Type B pancreatic cell (in vitro differentiated cells): ENCODE data around the gene RHAG. TPM values are rescaled to one million over a fixed set of nuclear protein-coding genes. Genes with fewer than 3 reads are reported as not detected.

Source experiments
- DNase-seq: peaks from one replicate; pipeline ENCODE4 v3.0.0; 2021; ENCODE audit warnings: mixed read lengths; ENCODE audit not compliant: unreplicated experiment; ENCODE audit errors: extremely low spot score
- H3K27ac Mint-ChIP-seq: 2 replicates; pipeline ENCODE4 v1.8.0; 2021; ENCODE audit warnings: mild to moderate bottlenecking, mixed read lengths
- H3K27me3 Mint-ChIP-seq: 2 replicates; pipeline ENCODE4 v1.8.0; 2021; ENCODE audit warnings: mixed read lengths
- H3K36me3 Mint-ChIP-seq: 2 replicates; pipeline ENCODE4 v1.8.0; 2021; ENCODE audit warnings: mixed read lengths
- H3K4me1 Mint-ChIP-seq: one replicate; pipeline ENCODE4 v1.8.0; 2021; ENCODE audit warnings: mixed read lengths; ENCODE audit not compliant: unreplicated experiment
- H3K4me3 Mint-ChIP-seq: 2 replicates; pipeline ENCODE4 v1.8.0; 2021; ENCODE audit warnings: mild to moderate bottlenecking, mixed read lengths
- H3K9me3 Mint-ChIP-seq: 2 replicates; pipeline ENCODE4 v1.8.0; 2021; ENCODE audit warnings: mixed read lengths
- total RNA-seq: library from RNA; stranded (reverse); gene quantifications from 2 replicates; pipeline ENCODE4 v1.2.1, GENCODE V29; 2021; ENCODE audit warnings: low replicate concordance
- TF ChIP-seq, protein P1 (sequence below): fragments of 200-600 bp; sonication (generic); conservative IDR thresholded peaks from 2 replicates; pipeline ENCODE4 v1.5.0; 2021; ENCODE audit warnings: antibody characterized with exemption, mild to moderate bottlenecking

Gene RHAG
- total RNA-seq, 1 donor from 2014 or later, result not detected

DNA sequence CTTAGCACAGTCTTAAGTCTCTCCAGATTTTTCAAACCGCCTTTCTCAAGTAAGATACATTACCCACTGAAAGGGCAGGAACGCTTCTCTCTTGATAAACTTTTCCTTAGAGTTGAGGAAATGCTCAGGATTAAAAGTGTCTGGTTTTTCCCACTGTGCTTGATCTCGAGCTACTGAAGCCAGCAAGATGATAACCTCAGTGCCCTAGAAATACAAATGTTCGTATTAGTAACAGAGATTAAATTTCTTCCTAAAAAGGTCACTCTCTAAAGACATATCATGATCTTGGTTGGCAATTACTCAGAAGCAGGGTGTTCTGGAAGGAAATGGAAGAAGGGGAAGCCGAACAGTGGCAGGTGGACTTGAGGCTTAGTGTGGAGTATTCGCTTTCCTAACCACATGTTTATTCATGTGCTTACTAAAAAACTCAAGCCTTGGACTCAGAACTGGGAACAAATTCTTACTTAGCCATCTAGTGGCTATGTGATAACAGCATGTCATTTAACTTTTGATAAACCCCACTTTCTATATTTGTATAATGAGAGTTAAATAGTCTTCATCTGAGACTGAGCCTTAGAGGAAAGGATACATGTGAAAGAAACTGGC lies 66.1 kb downstream of the RHAG start:
- H3K27ac Mint-ChIP-seq, result no peak overlapping the region
- no peaks in the 10 kb centered on the region for H3K4me1 Mint-ChIP-seq

DNA sequence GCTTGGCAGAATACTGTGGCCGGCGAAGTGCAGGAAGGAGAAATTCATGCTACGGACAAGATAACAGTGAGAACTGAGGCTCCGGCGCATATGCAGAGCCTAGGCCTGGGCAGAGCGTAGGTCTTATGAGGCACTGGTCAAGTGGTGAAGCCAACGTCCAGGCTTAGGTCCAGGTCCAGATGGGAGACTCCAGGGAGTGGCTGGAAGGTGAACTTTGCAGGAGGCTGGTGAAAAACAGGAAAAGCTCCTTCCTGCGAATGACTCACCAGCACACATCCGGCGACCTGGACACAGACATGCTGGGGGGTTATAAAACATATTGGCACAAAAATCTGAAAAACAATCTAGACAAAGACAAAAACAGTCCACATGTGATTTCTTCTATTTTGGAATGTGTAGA lies 70.8 kb downstream of the RHAG start:
- TF ChIP-seq, protein P1, sequence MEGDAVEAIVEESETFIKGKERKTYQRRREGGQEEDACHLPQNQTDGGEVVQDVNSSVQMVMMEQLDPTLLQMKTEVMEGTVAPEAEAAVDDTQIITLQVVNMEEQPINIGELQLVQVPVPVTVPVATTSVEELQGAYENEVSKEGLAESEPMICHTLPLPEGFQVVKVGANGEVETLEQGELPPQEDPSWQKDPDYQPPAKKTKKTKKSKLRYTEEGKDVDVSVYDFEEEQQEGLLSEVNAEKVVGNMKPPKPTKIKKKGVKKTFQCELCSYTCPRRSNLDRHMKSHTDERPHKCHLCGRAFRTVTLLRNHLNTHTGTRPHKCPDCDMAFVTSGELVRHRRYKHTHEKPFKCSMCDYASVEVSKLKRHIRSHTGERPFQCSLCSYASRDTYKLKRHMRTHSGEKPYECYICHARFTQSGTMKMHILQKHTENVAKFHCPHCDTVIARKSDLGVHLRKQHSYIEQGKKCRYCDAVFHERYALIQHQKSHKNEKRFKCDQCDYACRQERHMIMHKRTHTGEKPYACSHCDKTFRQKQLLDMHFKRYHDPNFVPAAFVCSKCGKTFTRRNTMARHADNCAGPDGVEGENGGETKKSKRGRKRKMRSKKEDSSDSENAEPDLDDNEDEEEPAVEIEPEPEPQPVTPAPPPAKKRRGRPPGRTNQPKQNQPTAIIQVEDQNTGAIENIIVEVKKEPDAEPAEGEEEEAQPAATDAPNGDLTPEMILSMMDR, result no peak
- Mint-ChIP-seq H3K4me3 (no peak overlapping the region), H3K36me3 (no peaks in the 10 kb centered on the region), H3K9me3 (peaks cover 4% of the 10 kb centered on the region), H3K27ac (no peak overlapping the region), H3K4me1 (no peaks in the 10 kb centered on the region), H3K27me3 (no peaks in the 10 kb centered on the region)
- no peak for DNase-seq

More for the DNA sequence above, 66.1 kb downstream of the RHAG start:
- DNase-seq, result no peak
- TF ChIP-seq, protein P1, result no peak
- Mint-ChIP-seq H3K36me3 (no peaks in the 10 kb centered on the region), H3K9me3 (no peaks in the 10 kb centered on the region), H3K4me3 (no peak overlapping the region), H3K27me3 (no peaks in the 10 kb centered on the region)

DNA sequence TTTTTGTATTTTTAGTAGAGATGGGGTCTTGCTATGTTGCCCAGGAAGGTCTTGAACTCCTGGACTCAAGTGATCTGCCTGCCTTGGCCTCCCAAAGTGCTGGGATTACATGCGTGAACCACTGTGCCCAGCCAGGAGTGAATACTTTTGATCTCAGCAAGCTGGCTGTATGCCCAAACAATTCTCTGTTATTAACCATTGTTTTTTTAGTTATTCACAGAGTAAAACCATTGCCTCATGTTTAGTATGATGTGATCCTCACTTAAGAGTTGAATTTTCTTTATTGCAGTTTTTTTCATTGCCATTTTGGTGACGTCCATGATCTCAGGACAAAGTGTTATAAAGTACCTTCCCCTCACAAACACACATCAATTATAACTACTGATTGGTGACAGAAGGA lies 71.4 kb downstream of the RHAG start:
- DNase-seq, result no peak
- Mint-ChIP-seq H3K27ac (no peak overlapping the region), H3K27me3 (no peaks in the 10 kb centered on the region), H3K36me3 (no peaks in the 10 kb centered on the region), H3K9me3 (peaks cover 4% of the 10 kb centered on the region), H3K4me3 (no peak overlapping the region), H3K4me1 (no peaks in the 10 kb centered on the region)
- TF ChIP-seq, protein P1, result no peak

DNA sequence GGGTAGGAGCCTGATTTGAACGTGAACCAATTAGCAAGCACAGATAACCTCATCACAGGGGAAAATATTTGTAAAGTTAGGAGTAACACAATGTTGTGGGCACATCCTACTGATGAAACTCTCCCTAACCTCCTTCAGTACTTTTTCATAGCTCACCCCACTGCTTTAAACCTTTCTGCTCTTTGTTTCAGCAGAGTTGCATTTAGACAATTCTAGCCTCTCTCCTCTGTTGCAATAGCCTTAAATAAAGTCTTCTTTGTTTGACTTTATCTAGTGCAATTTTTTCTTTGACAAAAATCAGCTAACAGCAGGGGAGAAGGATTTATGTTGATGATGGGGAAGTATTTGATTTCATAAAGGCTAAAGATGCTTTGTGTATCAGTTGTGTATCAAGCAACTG lies 72.1 kb downstream of the RHAG start:
- Mint-ChIP-seq H3K9me3 (peaks cover 4% of the 10 kb centered on the region), H3K27me3 (no peaks in the 10 kb centered on the region), H3K4me1 (no peaks in the 10 kb centered on the region), H3K27ac (no peak overlapping the region), H3K36me3 (no peaks in the 10 kb centered on the region), H3K4me3 (no peak overlapping the region)
- no peak for DNase-seq
- TF ChIP-seq, protein P1, result no peak

- H3K4me3 Mint-ChIP-seq, result no peak overlapping the region
- H3K27ac Mint-ChIP-seq, result no peak overlapping the region
- TF ChIP-seq, protein P1, result no peak
- H3K27me3 Mint-ChIP-seq, result no peaks in the 10 kb centered on the region
- no peaks in the 10 kb centered on the region for H3K36me3 Mint-ChIP-seq
- H3K4me1 Mint-ChIP-seq, result no peaks in the 10 kb centered on the region
- peaks cover 4% of the 10 kb centered on the region for H3K9me3 Mint-ChIP-seq
- DNase-seq, result no peak
Measured at GRCh38 chr6:49563006-49563886, 73.4 kb downstream of the RHAG start.
